Measurements from ENCODE around the gene HRH2.

GRCh38 chr5:175652741-175653663, 4.9 kb upstream of the HRH2 start:
- TF ChIP-seq POLR2A (IDR thresholded peaks at IDR 0.05; ENCODE audit: low read length) = no peak
- no peak for TF ChIP-seq GATA1 (IDR thresholded peaks at IDR 0.05; ENCODE audit: low read depth, low read length)
